Fibroblast of lung (primary cell): ENCODE results near the gene GALNT18.

ENCODE experiments used
- EZH2 ChIP-seq: IDR thresholded peaks from 2 replicates; pipeline ENCODE4 v1.5.1; 2012; ENCODE audit warnings: low read length, control low read depth, mild to moderate bottlenecking; ENCODE audit errors: missing control alignments
- TF ChIP-seq, protein P1 (sequence below), 2 donors: IDR thresholded peaks in 1 of 2; conservative IDR thresholded peaks in 1 of 2; 1 replicate in 1 of 2; 2 replicates in 1 of 2; pipeline ENCODE4 v1.5.1; 2011 to 2012; ENCODE audit warnings: low read length in 2 of 2, control low read depth in 1 of 2, inconsistent platforms in 1 of 2, low read depth in 1 of 2, mild to moderate bottlenecking in 1 of 2

DNA sequence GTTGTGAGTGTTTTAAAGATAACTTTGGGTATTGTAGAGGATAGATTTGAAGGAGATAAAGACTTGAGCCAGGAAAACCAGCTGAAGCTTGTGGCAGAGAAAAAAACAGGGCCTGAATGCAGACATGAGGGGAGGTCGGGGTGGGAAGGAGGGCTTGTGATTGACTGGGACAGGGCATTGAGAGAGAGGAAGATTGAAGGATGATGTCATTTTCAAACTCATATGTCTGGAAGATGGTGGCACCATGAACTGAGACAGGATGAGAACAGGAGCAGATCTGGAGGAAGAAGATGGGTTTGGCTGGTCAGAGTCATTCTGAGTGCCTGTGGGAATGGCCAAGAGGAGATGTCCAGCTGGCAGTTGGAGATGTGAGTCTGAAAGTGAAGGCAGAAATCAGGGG lies 283.5 kb downstream of the GALNT18 start:
- no peak for TF ChIP-seq EZH2
- TF ChIP-seq, protein P1, sequence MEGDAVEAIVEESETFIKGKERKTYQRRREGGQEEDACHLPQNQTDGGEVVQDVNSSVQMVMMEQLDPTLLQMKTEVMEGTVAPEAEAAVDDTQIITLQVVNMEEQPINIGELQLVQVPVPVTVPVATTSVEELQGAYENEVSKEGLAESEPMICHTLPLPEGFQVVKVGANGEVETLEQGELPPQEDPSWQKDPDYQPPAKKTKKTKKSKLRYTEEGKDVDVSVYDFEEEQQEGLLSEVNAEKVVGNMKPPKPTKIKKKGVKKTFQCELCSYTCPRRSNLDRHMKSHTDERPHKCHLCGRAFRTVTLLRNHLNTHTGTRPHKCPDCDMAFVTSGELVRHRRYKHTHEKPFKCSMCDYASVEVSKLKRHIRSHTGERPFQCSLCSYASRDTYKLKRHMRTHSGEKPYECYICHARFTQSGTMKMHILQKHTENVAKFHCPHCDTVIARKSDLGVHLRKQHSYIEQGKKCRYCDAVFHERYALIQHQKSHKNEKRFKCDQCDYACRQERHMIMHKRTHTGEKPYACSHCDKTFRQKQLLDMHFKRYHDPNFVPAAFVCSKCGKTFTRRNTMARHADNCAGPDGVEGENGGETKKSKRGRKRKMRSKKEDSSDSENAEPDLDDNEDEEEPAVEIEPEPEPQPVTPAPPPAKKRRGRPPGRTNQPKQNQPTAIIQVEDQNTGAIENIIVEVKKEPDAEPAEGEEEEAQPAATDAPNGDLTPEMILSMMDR (conservative IDR thresholded peaks at IDR 0.05 in 1 of 2, IDR thresholded peaks at IDR 0.05 in 1 of 2; ENCODE audit: low read depth in 1 of 2, low read length in 2 of 2), result no peak
